K562 (cell line): Measurements from ENCODE around the gene CHRNA3. TPM values are rescaled to one million over a fixed set of nuclear protein-coding genes. Genes with fewer than 3 reads are reported as not detected.

Experiments
- ATAC-seq: fragments of 200-7000 bp; cut with Tn5 transposase; 3 replicates; pipeline ENCODE4 v1.9.1; 2020; ENCODE audit warnings: moderate library complexity
- BruUV-seq: library from RNA; stranded (reverse); fragments of 400-500 nt; replicated peaks from 2 replicates; lab custom pipeline; 2021; lab: Mats Ljungman, UMichigan
- CTCF ChIA-PET: fragments of 300-600 bp; formaldehyde crosslinking; extraction: SDS; loops from one replicate; lab custom pipeline; 2021; ENCODE audit warnings: low intra/inter-chr PET ratio; lab: Yijun Ruan, JAX
- POLR2A ChIA-PET: fragments of 300-600, 350-650 bp; sonication (Branson Sonifier 250); formaldehyde crosslinking; extraction: SDS; loops from one replicate; lab custom pipeline; 2021; ENCODE audit warnings: antibody characterized with exemption, inconsistent platforms; lab: Yijun Ruan, JAX
- DNase-seq, 4 experiments: peaks; one replicate each; pipeline versions ENCODE4 v3.0.0 to v3.0.0-alpha.2; 2011 to 2018; ENCODE audit warnings: low spot score in 3 of 4, mixed read lengths in 3 of 4; ENCODE audit errors: extremely low read depth in 1 of 4
- FAIRE-seq: peaks from 2 replicates; lab custom pipeline; 2011; peaks lifted over from hg19 to GRCh38; lab: Jason Lieb, UNC
- H2AFZ ChIP-seq: 2 replicates; pipeline ENCODE4 v1.6.0; 2011; ENCODE audit warnings: low read depth, low read length, control low read depth, inconsistent platforms
- H3K27ac ChIP-seq: fragments of 200-600 bp; 3 replicates; pipeline ENCODE4 v1.8.0; 2011; ENCODE audit warnings: low read depth, mild to moderate bottlenecking, control low read depth, inconsistent platforms, low read length, moderate library complexity, mixed read lengths; ENCODE audit errors: extremely low read depth
- H3K27me3 ChIP-seq, 2 experiments: fragments of 300-600 bp in 1 of 2; 2 replicates in 1 of 2; 3 replicates in 1 of 2; pipeline versions ENCODE4 v1.6.0 to v1.8.0; 2011; ENCODE audit warnings: inconsistent platforms in 2 of 2, low read length in 2 of 2, mild to moderate bottlenecking in 1 of 2, mixed read lengths in 1 of 2, moderate library complexity in 1 of 2; ENCODE audit not compliant: control insufficient read depth in 2 of 2, insufficient read depth in 2 of 2
- H3K36me3 ChIP-seq: fragments of 300-600 bp; 3 replicates; pipeline ENCODE4 v1.8.0; 2011; ENCODE audit warnings: mild to moderate bottlenecking, low read length, inconsistent platforms; ENCODE audit not compliant: control insufficient read depth, insufficient read depth
- H3K4me1 ChIP-seq, 2 experiments: fragments of 200-600 bp in 1 of 2; replicated peaks in 1 of 2; 2 replicates in 1 of 2; 3 replicates in 1 of 2; pipeline versions ENCODE4 v1.5.1 to v1.8.0; 2011; ENCODE audit warnings: inconsistent platforms in 2 of 2, low read length in 2 of 2, mild to moderate bottlenecking in 1 of 2, mixed read lengths in 1 of 2, moderate library complexity in 1 of 2; ENCODE audit not compliant: control insufficient read depth in 2 of 2, insufficient read depth in 2 of 2
- H3K4me2 ChIP-seq: 2 replicates; pipeline ENCODE4 v1.6.1; 2011; ENCODE audit warnings: low read length, control low read depth, inconsistent platforms, mixed read lengths; ENCODE audit not compliant: insufficient read depth
- H3K4me3 ChIP-seq: fragments of 200-600 bp; sonication (generic), shearing (Covaris generic); 2 replicates; pipeline ENCODE4 v1.5.1; 2016; ENCODE audit warnings: control low read depth, inconsistent platforms
- H3K79me2 ChIP-seq: fragments of 200-600 bp; 3 replicates; pipeline ENCODE4 v1.8.0; 2011; ENCODE audit warnings: low read length, inconsistent platforms; ENCODE audit not compliant: control insufficient read depth, insufficient read depth
- H3K9ac ChIP-seq, 2 experiments: 2 replicates each; pipeline versions ENCODE4 v1.6.0 to v1.6.1; 2011; ENCODE audit warnings: low read depth in 2 of 2, low read length in 2 of 2, control low read depth in 1 of 2, inconsistent platforms in 1 of 2, mild to moderate bottlenecking in 1 of 2, mixed read lengths in 1 of 2; ENCODE audit not compliant: insufficient read depth in 1 of 2
- H3K9me1 ChIP-seq: one replicate; pipeline ENCODE4 v1.6.0; 2011; ENCODE audit warnings: inconsistent platforms, mild to moderate bottlenecking, low read length, moderate library complexity; ENCODE audit not compliant: control insufficient read depth, insufficient read depth
- H3K9me3 ChIP-seq: replicated peaks from 2 replicates; pipeline ENCODE4 v1.5.1; 2011; ENCODE audit warnings: low read depth, low read length, inconsistent platforms; ENCODE audit not compliant: control insufficient read depth, insufficient read depth
- H4K20me1 ChIP-seq: replicated peaks from 2 replicates; pipeline ENCODE4 v1.6.1; 2011; ENCODE audit warnings: low read length, inconsistent platforms, mixed read lengths; ENCODE audit not compliant: control insufficient read depth, insufficient read depth
- CBX2 ChIP-seq: fragments of 200-600 bp; sonication (generic); IDR thresholded peaks from one replicate; pipeline ENCODE4 v1.6.1; 2012; ENCODE audit warnings: mild to moderate bottlenecking, low read length, inconsistent platforms; ENCODE audit not compliant: insufficient read depth, poor library complexity, severe bottlenecking
- CHAMP1 ChIP-seq: fragments of 450-650 bp; IDR thresholded peaks from 2 replicates; pipeline ENCODE4 v1.6.1; 2016; ENCODE audit warnings: mild to moderate bottlenecking
- FOXK1 ChIP-seq: sonication (generic); formaldehyde crosslinking; IDR thresholded peaks from 2 replicates; pipeline ENCODE4 v1.8.0; 2022; ENCODE audit warnings: missing genetic modification reagents, mild to moderate bottlenecking, borderline replicate concordance
- KDM5B ChIP-seq: fragments of 200-600 bp; sonication (generic); IDR thresholded peaks from 2 replicates; pipeline ENCODE4 v1.6.1; 2012; ENCODE audit warnings: low read depth, mild to moderate bottlenecking, moderate library complexity, low read length, control low read depth, inconsistent platforms; ENCODE audit not compliant: insufficient replicate concordance
- KHSRP ChIP-seq: fragments of 450-650 bp; IDR thresholded peaks from 2 replicates; pipeline ENCODE4 v1.6.1; 2017
- MED1 ChIP-seq: sonication (generic); formaldehyde crosslinking; IDR thresholded peaks from 2 replicates; pipeline ENCODE4 v1.8.1; 2023; ENCODE audit warnings: missing genetic modification reagents, borderline replicate concordance
- RAD21 ChIP-seq, 2 experiments: fragments of 250-450 bp in 1 of 2; fragments of 450-650 bp in 1 of 2; sonication (Bioruptor Pico) in 1 of 2; formaldehyde crosslinking in 1 of 2; IDR thresholded peaks in 1 of 2; conservative IDR thresholded peaks in 1 of 2; 2 replicates each; pipeline versions ENCODE4 v1.4.0 to v1.8.0; 2020 to 2022; ENCODE audit warnings: mild to moderate bottlenecking in 2 of 2, moderate library complexity in 1 of 2
- ZKSCAN1 ChIP-seq: fragments of 150-350 bp; IDR thresholded peaks from 2 replicates; pipeline ENCODE4 v1.6.1; 2016; ENCODE audit warnings: low read depth, low read length
- WGBS: fragments of 100-300 bp; shearing (Covaris generic); methylation state at CpG from one replicate; pipeline ENCODE4 v1.1.6; 2016; ENCODE audit warnings: low coverage, mixed read lengths; ENCODE audit not compliant: insufficient coverage; ENCODE audit errors: missing lambda C conversion rate; 5-methylcytosine and 5-hydroxymethylcytosine counted together
- in situ Hi-C: fragments of 300-500 bp; cut with MboI; formaldehyde crosslinking; loops from 4 replicates; pipeline ENCODE4 v1.15.0; 2018; ENCODE audit warnings: inconsistent platforms, mixed read lengths
- intact Hi-C: fragments of 100-400 bp; cut with micrococcal nuclease; formaldehyde crosslinking; loops from 2 replicates; pipeline ENCODE4 v1.14.2; 2022
- polyA plus RNA-seq, 8 experiments: library from polyadenylated mRNA; depleted of rRNA in 4 of 8; stranded (reverse) in 5 of 8; unstranded in 3 of 8; fragments of >200 nt; fragmentation: Nextera tagmentation in 2 of 8; fragmentation: Illumina TruSeq in 1 of 8; extraction: Ambion mirVana in 2 of 8; extraction: Trizol in 1 of 8; gene quantifications; 2 replicates each; pipeline versions ENCODE4 v1.2.1 to v1.2.3, GENCODE V29; 2011 to 2014; ENCODE audit warnings: inconsistent platforms in 1 of 8, missing spikeins in 1 of 8
- total RNA-seq, 7 experiments: library from RNA; depleted of rRNA in 6 of 7; stranded (reverse); fragments of >200 nt in 6 of 7; fragmentation: Illumina TruSeq in 2 of 7; extraction: Trizol in 2 of 7; gene quantifications; 2 replicates each; pipeline versions ENCODE4 v1.2.1 to v1.2.3, GENCODE V29; 2011 to 2021; ENCODE audit warnings: low replicate concordance in 1 of 7
- TF ChIP-seq, protein P1 (sequence below): fragments of 200-800 bp; sonication (Bioruptor generic); IDR thresholded peaks from 2 replicates; pipeline ENCODE4 v1.6.1; 2017; ENCODE audit warnings: missing genetic modification characterization, missing compliant biosample characterization
- TF ChIP-seq, protein P2 (sequence below): fragments of 200-400 bp; formaldehyde crosslinking; IDR thresholded peaks from 2 replicates; pipeline ENCODE4 v1.6.1; 2017; ENCODE audit warnings: mild to moderate bottlenecking, low read depth, low read length, moderate library complexity
- TF ChIP-seq, protein P3 (sequence below): fragments of 450-650 bp; formaldehyde crosslinking; IDR thresholded peaks from 2 replicates; pipeline ENCODE4 v1.4.0; 2020; ENCODE audit warnings: mild to moderate bottlenecking, moderate library complexity

CHRNA3 gene
- total and polyA plus RNA-seq, 9 of the 15 experiments (the other 6 are each of a cell fraction or from before 2014, with no cell fraction given) = 0.01 TPM; not detected in 8

GRCh38 chr15:78618490-78618934, 2.3 kb downstream of the CHRNA3 start:
- Histone ChIP-seq H3K4me1 (peaks cover 0 to 12% of the 10 kb centered on the region in 2 experiments; a peak in 1 of 5 replicates), H3K36me3 (no peaks in the 10 kb centered on the region), H2AFZ (no peak overlapping the region), H3K79me2 (no peaks in the 10 kb centered on the region), H3K9me1 (no peaks in the 10 kb centered on the region), H3K27me3 (peaks cover 21 to 35% of the 10 kb centered on the region in 2 experiments; a peak in 4 of 5 replicates), H3K27ac (no peak overlapping the region), H3K9me3 (no peaks in the 10 kb centered on the region), H3K4me2 (peak overlapping the region; percentile 34; the same call in 1 of the 2 replicates), H3K9ac (no peak overlapping the region), H3K4me3 (no peak overlapping the region), H4K20me1 (no peaks in the 10 kb centered on the region; the same call in 1 of the 2 replicates)
- FAIRE-seq (peak; percentile 99), ATAC-seq (peak; percentile 93), DNase-seq (peak; percentile 82 to 86 (median 85))
- BruUV-seq = no TSS peak
- CTCF ChIA-PET = interaction anchor here (0.6 to 2.0 kb wide), 6 partner anchors 19 to 133 kb away, joined by 3 to 11 read pairs (median 6); no protein-coding TSS in a partner anchor
- in situ Hi-C loops = loop anchor here (5.0 kb wide), 1 partner anchor 89 kb away; no protein-coding TSS in a partner anchor
- POLR2A ChIA-PET = no interaction called here
- 1% methylated on average over 8 of the region's 8 CpGs for WGBS
- intact Hi-C loops = loop anchor here (1.0 to 5.0 kb wide), 2 partner anchors 91 to 311 kb away; no protein-coding TSS in a partner anchor
- TF ChIP-seq, protein P1, sequence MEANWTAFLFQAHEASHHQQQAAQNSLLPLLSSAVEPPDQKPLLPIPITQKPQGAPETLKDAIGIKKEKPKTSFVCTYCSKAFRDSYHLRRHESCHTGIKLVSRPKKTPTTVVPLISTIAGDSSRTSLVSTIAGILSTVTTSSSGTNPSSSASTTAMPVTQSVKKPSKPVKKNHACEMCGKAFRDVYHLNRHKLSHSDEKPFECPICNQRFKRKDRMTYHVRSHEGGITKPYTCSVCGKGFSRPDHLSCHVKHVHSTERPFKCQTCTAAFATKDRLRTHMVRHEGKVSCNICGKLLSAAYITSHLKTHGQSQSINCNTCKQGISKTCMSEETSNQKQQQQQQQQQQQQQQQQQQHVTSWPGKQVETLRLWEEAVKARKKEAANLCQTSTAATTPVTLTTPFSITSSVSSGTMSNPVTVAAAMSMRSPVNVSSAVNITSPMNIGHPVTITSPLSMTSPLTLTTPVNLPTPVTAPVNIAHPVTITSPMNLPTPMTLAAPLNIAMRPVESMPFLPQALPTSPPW (CRISPR knock-in tag) = no peak
- TF ChIP-seq, protein P2, sequence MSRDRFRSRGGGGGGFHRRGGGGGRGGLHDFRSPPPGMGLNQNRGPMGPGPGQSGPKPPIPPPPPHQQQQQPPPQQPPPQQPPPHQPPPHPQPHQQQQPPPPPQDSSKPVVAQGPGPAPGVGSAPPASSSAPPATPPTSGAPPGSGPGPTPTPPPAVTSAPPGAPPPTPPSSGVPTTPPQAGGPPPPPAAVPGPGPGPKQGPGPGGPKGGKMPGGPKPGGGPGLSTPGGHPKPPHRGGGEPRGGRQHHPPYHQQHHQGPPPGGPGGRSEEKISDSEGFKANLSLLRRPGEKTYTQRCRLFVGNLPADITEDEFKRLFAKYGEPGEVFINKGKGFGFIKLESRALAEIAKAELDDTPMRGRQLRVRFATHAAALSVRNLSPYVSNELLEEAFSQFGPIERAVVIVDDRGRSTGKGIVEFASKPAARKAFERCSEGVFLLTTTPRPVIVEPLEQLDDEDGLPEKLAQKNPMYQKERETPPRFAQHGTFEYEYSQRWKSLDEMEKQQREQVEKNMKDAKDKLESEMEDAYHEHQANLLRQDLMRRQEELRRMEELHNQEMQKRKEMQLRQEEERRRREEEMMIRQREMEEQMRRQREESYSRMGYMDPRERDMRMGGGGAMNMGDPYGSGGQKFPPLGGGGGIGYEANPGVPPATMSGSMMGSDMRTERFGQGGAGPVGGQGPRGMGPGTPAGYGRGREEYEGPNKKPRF = no peak
- TF ChIP-seq ZKSCAN1 = no peak
- peak; percentile 76 to 86 for TF ChIP-seq RAD21 (CRISPR knock-in tag; conservative IDR thresholded peaks at IDR 0.05 in 1 of 2, IDR thresholded peaks at IDR 0.05 in 1 of 2)
- TF ChIP-seq, protein P3, sequence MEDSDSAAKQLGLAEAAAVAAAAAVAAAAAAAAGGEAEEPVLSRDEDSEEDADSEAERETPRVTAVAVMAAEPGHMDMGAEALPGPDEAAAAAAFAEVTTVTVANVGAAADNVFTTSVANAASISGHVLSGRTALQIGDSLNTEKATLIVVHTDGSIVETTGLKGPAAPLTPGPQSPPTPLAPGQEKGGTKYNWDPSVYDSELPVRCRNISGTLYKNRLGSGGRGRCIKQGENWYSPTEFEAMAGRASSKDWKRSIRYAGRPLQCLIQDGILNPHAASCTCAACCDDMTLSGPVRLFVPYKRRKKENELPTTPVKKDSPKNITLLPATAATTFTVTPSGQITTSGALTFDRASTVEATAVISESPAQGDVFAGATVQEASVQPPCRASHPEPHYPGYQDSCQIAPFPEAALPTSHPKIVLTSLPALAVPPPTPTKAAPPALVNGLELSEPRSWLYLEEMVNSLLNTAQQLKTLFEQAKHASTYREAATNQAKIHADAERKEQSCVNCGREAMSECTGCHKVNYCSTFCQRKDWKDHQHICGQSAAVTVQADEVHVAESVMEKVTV (CRISPR knock-in tag) = peak; percentile 54
- TF ChIP-seq MED1 (CRISPR knock-in tag) = no peak
- TF ChIP-seq KHSRP = no peak
- TF ChIP-seq FOXK1 = no peak
- no peak for TF ChIP-seq CHAMP1
- TF ChIP-seq CBX2 = no peak
- TF ChIP-seq KDM5B = no peak
